Fibroblast of lung (primary cell): ENCODE results near the gene LGALS14. TPM values are rescaled to one million over a fixed set of nuclear protein-coding genes. Genes with fewer than 3 reads are reported as not detected.

ENCODE experiments used
- DNase-seq, 2 donors: peaks; one replicate each; pipeline versions ENCODE4 v3.0.0 to v3.0.0-alpha.2; 2010; ENCODE audit warnings: low read depth in 2 of 2
- H2AFZ ChIP-seq: 2 replicates; pipeline ENCODE4 v1.5.1; 2012; ENCODE audit warnings: low read length, control low read depth, inconsistent platforms
- H3K27ac ChIP-seq: 2 replicates; pipeline ENCODE4 v1.5.1; 2011; ENCODE audit warnings: low read length, control low read depth; ENCODE audit not compliant: insufficient read depth
- H3K27me3 ChIP-seq: 2 replicates; pipeline ENCODE4 v1.5.1; 2011; ENCODE audit warnings: mild to moderate bottlenecking, low read length; ENCODE audit not compliant: control insufficient read depth, insufficient read depth
- H3K36me3 ChIP-seq: 2 replicates; pipeline ENCODE4 v1.5.1; 2011; ENCODE audit warnings: low read length; ENCODE audit not compliant: control insufficient read depth, insufficient read depth
- H3K4me1 ChIP-seq: 2 replicates; pipeline ENCODE4 v1.5.1; 2011; ENCODE audit warnings: low read length; ENCODE audit not compliant: control insufficient read depth, insufficient read depth; ENCODE audit errors: extremely low read depth
- H3K4me2 ChIP-seq: 2 replicates; pipeline ENCODE4 v1.5.1; 2011; ENCODE audit warnings: low read length, control low read depth; ENCODE audit not compliant: insufficient read depth; ENCODE audit errors: extremely low read depth
- H3K4me3 ChIP-seq, 4 experiments: fragments of 200-600 bp in 1 of 4; sonication (generic) in 1 of 4; replicated peaks in 1 of 4; 2 replicates each; pipeline ENCODE4 v1.5.1; 2011 to 2016; ENCODE audit warnings: low read length in 4 of 4, low read depth in 3 of 4, mild to moderate bottlenecking in 3 of 4, control low read depth in 2 of 4, inconsistent platforms in 1 of 4, mixed read lengths in 1 of 4; ENCODE audit not compliant: insufficient read depth in 1 of 4; ENCODE audit errors: control extremely low read depth in 1 of 4
- H3K79me2 ChIP-seq: 2 replicates; pipeline ENCODE4 v1.5.1; 2012; ENCODE audit warnings: mild to moderate bottlenecking, low read length, inconsistent platforms; ENCODE audit not compliant: control insufficient read depth, insufficient read depth
- H3K9ac ChIP-seq: 2 replicates; pipeline ENCODE4 v1.5.1; 2011; ENCODE audit warnings: mild to moderate bottlenecking, low read length, control low read depth; ENCODE audit not compliant: insufficient read depth
- H3K9me3 ChIP-seq: 2 replicates; pipeline ENCODE4 v1.5.1; 2012; ENCODE audit warnings: low read depth, low read length; ENCODE audit not compliant: control insufficient read depth, insufficient read depth
- H4K20me1 ChIP-seq: 2 replicates; pipeline ENCODE4 v1.5.1; 2011; ENCODE audit warnings: low read length; ENCODE audit not compliant: control insufficient read depth, insufficient read depth; ENCODE audit errors: extremely low read depth
- CTCF ChIP-seq, 2 donors: IDR thresholded peaks in 1 of 2; conservative IDR thresholded peaks in 1 of 2; 1 replicate in 1 of 2; 2 replicates in 1 of 2; pipeline ENCODE4 v1.5.1; 2011 to 2012; ENCODE audit warnings: low read length in 2 of 2, control low read depth in 1 of 2, inconsistent platforms in 1 of 2, low read depth in 1 of 2, mild to moderate bottlenecking in 1 of 2
- EZH2 ChIP-seq: IDR thresholded peaks from 2 replicates; pipeline ENCODE4 v1.5.1; 2012; ENCODE audit warnings: low read length, control low read depth, mild to moderate bottlenecking; ENCODE audit errors: missing control alignments
- polyA minus RNA-seq: library from RNA; depleted of rRNA, polyadenylated mRNA; stranded (reverse); fragments of >200 nt; gene quantifications from 2 replicates; pipeline ENCODE4 v1.2.3, GENCODE V29; 2011; ENCODE audit warnings: low replicate concordance
- polyA plus RNA-seq, 2 donors: library from polyadenylated mRNA; depleted of rRNA in 1 of 2; stranded (reverse) in 1 of 2; unstranded in 1 of 2; fragments of >200 nt; gene quantifications; 2 replicates each; pipeline ENCODE4 v1.2.1, GENCODE V29; 2011 to 2012; ENCODE audit warnings: missing spikeins in 1 of 2
- total RNA-seq: library from RNA; depleted of rRNA; stranded (reverse); fragments of >200 nt; gene quantifications from 2 replicates; pipeline ENCODE4 v1.2.1, GENCODE V29; 2014

LGALS14 gene, protein sequence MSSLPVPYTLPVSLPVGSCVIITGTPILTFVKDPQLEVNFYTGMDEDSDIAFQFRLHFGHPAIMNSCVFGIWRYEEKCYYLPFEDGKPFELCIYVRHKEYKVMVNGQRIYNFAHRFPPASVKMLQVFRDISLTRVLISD
- total RNA-seq, result not detected in 2 replicates
- not detected in 2 replicates for polyA plus RNA-seq
- polyA plus RNA-seq (2012), result not detected in 2 replicates
- polyA minus RNA-seq, result not detected in 2 replicates

DNA sequence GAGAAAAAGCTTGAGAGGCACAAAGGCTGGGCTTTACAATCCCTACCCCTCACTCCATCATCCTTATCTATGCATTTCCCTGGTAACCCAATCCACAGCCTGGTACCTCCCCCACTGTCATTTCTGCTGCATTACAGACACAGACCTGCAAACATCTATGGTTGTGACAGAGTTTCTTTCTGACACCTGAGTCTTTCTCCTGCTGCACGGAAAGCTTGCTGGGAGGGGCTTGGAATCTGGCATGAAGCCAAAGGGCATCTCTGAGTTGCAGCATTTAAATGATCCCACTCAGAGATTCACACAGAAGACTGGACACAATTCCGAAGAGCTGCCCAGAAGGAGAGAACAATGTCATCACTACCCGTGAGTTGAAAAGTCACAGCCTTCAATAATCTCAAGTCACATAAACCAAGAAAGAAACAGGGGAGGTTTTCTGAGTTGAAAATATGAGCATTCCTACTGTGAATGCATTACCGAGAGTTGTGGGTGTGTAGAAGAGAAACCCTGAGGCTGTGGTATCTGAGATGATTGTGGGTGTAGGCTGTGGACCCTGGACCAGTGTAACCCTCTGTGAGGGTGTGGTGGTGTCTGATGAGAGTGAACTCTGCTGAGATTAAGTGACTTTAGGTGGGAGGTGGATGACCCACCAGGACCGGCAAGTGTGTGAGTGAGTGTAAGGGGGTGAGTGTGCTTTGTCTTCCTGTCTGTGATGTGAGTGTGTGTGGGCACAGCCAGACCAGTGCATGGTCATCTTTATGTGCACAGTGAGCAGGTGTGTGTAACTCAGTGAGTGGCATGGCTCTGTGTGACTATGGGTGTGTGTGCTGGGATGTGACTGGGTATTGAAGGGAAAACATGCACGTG lies at the start of gene LGALS14:
Gene LGALS14, plus strand, starts transcription at position 301 of the 864 bp plus-strand sequence. Its CDS starts 48 bp downstream, at position 349.
- no peak within 1 kb of the TSS for H2AFZ ChIP-seq
- no peak within 1 kb of the TSS for H3K4me2 ChIP-seq
- H3K79me2 ChIP-seq, result no peaks in the 10 kb centered on the region
- DNase-seq, result no peak
- no peak within 1 kb of the TSS for H3K4me3 ChIP-seq
- no peaks in the 10 kb centered on the region for H3K4me1 ChIP-seq
- H3K9ac ChIP-seq, result no peak within 1 kb of the TSS
- TF ChIP-seq CTCF (conservative IDR thresholded peaks at IDR 0.05 in 1 of 2, IDR thresholded peaks at IDR 0.05 in 1 of 2; ENCODE audit: low read depth in 1 of 2, low read length in 2 of 2) (no peak), EZH2 (no peak)
- no peaks in the 10 kb centered on the region for H3K27me3 ChIP-seq
- H3K36me3 ChIP-seq, result no peaks in the 10 kb centered on the region
- no peaks in the 10 kb centered on the region for H4K20me1 ChIP-seq
- H3K9me3 ChIP-seq, result no peaks in the 10 kb centered on the region
- no peak within 1 kb of the TSS for H3K27ac ChIP-seq

DNA sequence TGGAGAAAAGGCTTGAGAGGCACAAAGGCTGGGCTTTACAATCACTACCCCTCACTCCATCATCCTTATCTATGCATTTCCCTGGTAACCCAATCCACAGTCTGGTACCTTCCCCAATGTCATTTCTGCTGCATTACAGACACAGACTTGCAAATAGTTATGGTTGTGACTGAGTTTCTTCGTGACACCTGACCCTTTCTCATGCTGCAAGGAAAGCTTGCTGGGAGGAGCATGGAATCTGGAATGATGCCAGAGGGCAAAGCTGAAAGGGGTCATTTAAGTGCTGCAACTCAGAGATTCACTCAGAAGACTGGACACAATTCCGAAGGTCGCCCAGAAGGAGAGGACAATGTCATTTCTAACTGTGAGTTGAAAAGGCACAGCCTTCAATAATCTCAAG lies 48.7 kb upstream of the LGALS14 start, which contains the start of gene LGALS16:
Gene LGALS16, plus strand, starts transcription at position 301 of the 400 bp plus-strand sequence. Its CDS starts 49 bp downstream, at position 350.
- TF ChIP-seq EZH2 (no peak), CTCF (conservative IDR thresholded peaks at IDR 0.05 in 1 of 2, IDR thresholded peaks at IDR 0.05 in 1 of 2; ENCODE audit: low read depth in 1 of 2, low read length in 2 of 2) (no peak)
- Histone ChIP-seq H3K27me3 (no peaks in the 10 kb centered on the region), H3K4me2 (no peak within 1 kb of the TSS)

GRCh38 chr19:39659791-39660190 lies 44.5 kb upstream of the LGALS14 start:
- Histone ChIP-seq H2AFZ (no peak overlapping the region), H3K4me1 (no peaks in the 10 kb centered on the region), H3K4me2 (no peak overlapping the region), H3K27ac (no peak overlapping the region), H3K4me3 (no peak overlapping the region), H3K36me3 (no peaks in the 10 kb centered on the region), H3K79me2 (no peaks in the 10 kb centered on the region), H4K20me1 (no peaks in the 10 kb centered on the region), H3K27me3 (no peaks in the 10 kb centered on the region), H3K9ac (no peak overlapping the region), H3K9me3 (no peaks in the 10 kb centered on the region)
- no peak for TF ChIP-seq EZH2
- no peak for TF ChIP-seq CTCF (conservative IDR thresholded peaks at IDR 0.05 in 1 of 2, IDR thresholded peaks at IDR 0.05 in 1 of 2; ENCODE audit: low read depth in 1 of 2, low read length in 2 of 2)
- DNase-seq, result no peak

More for the DNA sequence above, 48.7 kb upstream of the LGALS14 start, which contains the start of gene LGALS16:
- H4K20me1 ChIP-seq, result no peaks in the 10 kb centered on the region
- H3K4me1 ChIP-seq, result no peaks in the 10 kb centered on the region
- no peaks in the 10 kb centered on the region for H3K9me3 ChIP-seq
- H3K79me2 ChIP-seq, result no peaks in the 10 kb centered on the region
- no peak within 1 kb of the TSS for H3K27ac ChIP-seq
- H2AFZ ChIP-seq, result no peak within 1 kb of the TSS
- H3K9ac ChIP-seq, result no peak within 1 kb of the TSS
- H3K4me3 ChIP-seq, result no peak within 1 kb of the TSS
- no peaks in the 10 kb centered on the region for H3K36me3 ChIP-seq
- DNase-seq, result no peak
